Omental fat pad (tissue), 4 donors: ENCODE measurements around the gene HYAL1. TPM values are rescaled to one million over a fixed set of nuclear protein-coding genes. Genes with fewer than 3 reads are reported as not detected.

Source experiments
- ATAC-seq: fragments of 150-250 bp; one replicate; pipeline ENCODE4 v1.9.1; 2016; ENCODE audit warnings: mild to moderate bottlenecking, moderate library complexity; ENCODE audit not compliant: low FRiP score
- DNase-seq: peaks from one replicate; pipeline ENCODE4 v3.0.0-alpha.2; 2019; ENCODE audit warnings: low spot score
- CTCF ChIP-seq, 3 donors: fragments of 450-650 bp; IDR thresholded peaks; one replicate each; pipeline ENCODE4 v1.5.1; 2016 to 2017; ENCODE audit warnings: antibody characterized with exemption in 3 of 3, mild to moderate bottlenecking in 3 of 3, moderate library complexity in 2 of 3
- total RNA-seq, 4 donors: library from RNA; depleted of rRNA; stranded (reverse); fragments of >200 nt; gene quantifications; one replicate each; pipeline ENCODE4 v1.1.0, GENCODE V29; 2016

Gene HYAL1
- total RNA-seq, 4 donors from 2014 or later, result 6.8 to 32.3 (median 14.6) TPM

- TF ChIP-seq CTCF (IDR thresholded peaks at IDR 0.05), result no peak
- ATAC-seq (no peak), DNase-seq (no peak)
Observed at GRCh38 chr3:50250514-50250913, 52.9 kb downstream of the HYAL1 start.

Other genes starting within 250 kb of the HYAL1 start
- 100 to 1,000 TPM; 143 to 308 (median 190) TPM for gene RBM5, start 214.7 kb downstream of the HYAL1 start, total RNA-seq
- gene SEMA3F, start 148.2 kb downstream of the HYAL1 start, total RNA-seq, result 10 to 100 TPM; 18.3 to 46.2 (median 33.8) TPM
- gene GNAT1, start 112.0 kb downstream of the HYAL1 start, total RNA-seq, result 1 to 10 TPM in 1 of 4 donors, not detected in 3; 1.3 TPM
- gene SLC38A3, start 98.3 kb downstream of the HYAL1 start, total RNA-seq, result 1 to 10 TPM in 1 of 4 donors, under 1 TPM in 2, not detected in 1; 0.56 to 1.5 (median 0.84) TPM
- 100 to 1,000 TPM; 157 to 305 (median 241) TPM for gene GNAI2, start 67.4 kb downstream of the HYAL1 start, total RNA-seq
- gene SEMA3B, start 34.4 kb downstream of the HYAL1 start, total RNA-seq, result 10 to 100 TPM; 14.2 to 94.1 (median 45.4) TPM
- not detected for gene LSMEM2, start 24.5 kb downstream of the HYAL1 start, total RNA-seq
- 100 to 1,000 TPM in 1 of 4 donors, 10 to 100 TPM in 3; 40.0 to 178 (median 72.2) TPM for gene IFRD2, start 11.1 kb downstream of the HYAL1 start, total RNA-seq
- gene HYAL3, start 4.2 kb downstream of the HYAL1 start, total RNA-seq, result 1 to 10 TPM; 1.9 to 6.2 (median 4.0) TPM
- gene NAA80, start 4.2 kb downstream of the HYAL1 start, total RNA-seq, result 1 to 10 TPM; 3.4 to 8.4 (median 5.3) TPM
- gene HYAL2, start 19.2 kb upstream of the HYAL1 start, total RNA-seq, result 100 to 1,000 TPM; 106 to 348 (median 175) TPM
- gene TUSC2, start 24.6 kb upstream of the HYAL1 start, total RNA-seq, result 10 to 100 TPM; 13.7 to 28.8 (median 22.8) TPM
- gene RASSF1, start 37.3 kb upstream of the HYAL1 start, total RNA-seq, result 10 to 100 TPM; 42.1 to 82.0 (median 53.3) TPM
- gene ZMYND10, start 42.2 kb upstream of the HYAL1 start, total RNA-seq, result 1 to 10 TPM in 1 of 4 donors, under 1 TPM in 3; 0.28 to 2.1 (median 0.64) TPM
- gene NPRL2, start 47.2 kb upstream of the HYAL1 start, total RNA-seq, result 10 to 100 TPM in 3 of 4 donors, 1 to 10 TPM in 1; 9.5 to 22.7 (median 13.9) TPM
- gene CYB561D2, start 47.3 kb upstream of the HYAL1 start, total RNA-seq, result 10 to 100 TPM; 26.4 to 33.7 (median 30.2) TPM
- gene TMEM115, start 55.9 kb upstream of the HYAL1 start, total RNA-seq, result 10 to 100 TPM; 41.5 to 70.6 (median 52.1) TPM
- gene CACNA2D2, start 200.1 kb upstream of the HYAL1 start, total RNA-seq, result 1 to 10 TPM in 1 of 4 donors, under 1 TPM in 3; 0.19 to 3.6 (median 0.94) TPM